ENCODE measurements around the gene TEDC2. TPM values are rescaled to one million over a fixed set of nuclear protein-coding genes. Genes with fewer than 3 reads are reported as not detected.

Gene TEDC2
- total and polyA plus RNA-seq, 9 of the 15 experiments (the other 6 are each of a cell fraction or from before 2014, with no cell fraction given): 0.75 to 57.0 (median 17.6) TPM

DNA sequence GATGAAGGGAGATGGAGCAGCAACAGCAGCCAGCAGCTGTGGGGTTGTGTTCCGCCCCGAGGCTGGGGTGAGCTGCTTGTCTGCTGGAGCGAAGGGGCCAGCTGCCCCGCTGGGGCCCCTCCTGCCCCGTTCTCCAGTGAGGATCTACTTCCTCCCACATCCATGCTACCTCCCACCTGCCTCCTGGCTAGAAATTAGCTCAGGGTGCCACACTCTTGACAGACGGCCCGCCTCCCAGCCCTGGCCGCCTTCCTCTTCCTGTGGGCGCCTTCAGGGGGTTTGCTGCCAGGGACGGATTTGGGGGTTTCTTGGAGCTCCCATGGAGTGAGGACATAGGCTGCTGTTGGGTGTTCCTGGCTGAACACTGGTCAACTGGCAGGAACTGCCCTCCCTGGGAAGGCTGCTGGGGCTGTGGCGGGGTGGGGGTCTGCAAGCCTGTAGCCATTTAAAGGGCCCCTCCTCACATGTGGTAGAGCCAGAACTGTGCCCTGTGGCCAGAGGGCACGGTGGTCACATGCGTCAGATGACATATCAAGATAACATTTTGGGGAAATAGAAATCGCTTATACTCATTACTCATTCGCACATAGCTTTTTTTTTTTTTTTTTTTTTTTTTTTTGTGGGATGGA is 28.1 kb downstream of the TEDC2 start:
- ChIA-PET CTCF (ENCODE audit: low intra/inter-chr PET ratio) (no interaction called here), POLR2A (interaction anchor here (0.5 to 2.4 kb wide), 4 partner anchors 8 to 119 kb away, joined by 3 to 8 read pairs (median 3); no protein-coding TSS in a partner anchor)
- intact Hi-C loops (cut with micrococcal nuclease): no loop called here
- in situ Hi-C loops (cut with MboI): no loop called here
- WGBS (ENCODE audit: insufficient coverage, low coverage, missing lambda C conversion rate): 84% methylated on average over 13 of the region's 15 CpGs
- H3K36me3 ChIP-seq (ENCODE audit: control insufficient read depth, insufficient read depth, low read length): peaks cover 32% of the 10 kb centered on the region; the same call in 2 of the 3 replicates
- H3K79me2 ChIP-seq (ENCODE audit: control insufficient read depth, insufficient read depth, low read length): peaks cover 61% of the 10 kb centered on the region
- ATAC-seq: no peak
- H3K27me3 ChIP-seq (ENCODE audit: control insufficient read depth in 2 of 2, insufficient read depth in 2 of 2, low read length in 2 of 2): no peaks in the 10 kb centered on the region
- peak overlapping the region in 1 of 2 experiments; percentile 72; a peak in 2 of 4 replicates for H3K9ac ChIP-seq (ENCODE audit: insufficient read depth in 1 of 2, low read depth in 2 of 2, low read length in 2 of 2)
- no peak overlapping the region for H3K27ac ChIP-seq (ENCODE audit: extremely low read depth, low read depth, low read length)
- H3K4me1 ChIP-seq (replicated peaks in 1 of 2; ENCODE audit: control insufficient read depth in 2 of 2, insufficient read depth in 2 of 2, low read length in 2 of 2): peaks cover 21 to 66% of the 10 kb centered on the region in 2 experiments
- BruUV-seq (replicated peaks): no TSS peak
- peaks cover 5% of the 10 kb centered on the region; the same call in 1 of the 2 replicates for H4K20me1 ChIP-seq (replicated peaks; ENCODE audit: control insufficient read depth, insufficient read depth, low read length)
- DNase-seq (ENCODE audit: extremely low read depth in 1 of 4, low spot score in 3 of 4): no peak
- H3K4me3 ChIP-seq: no peak overlapping the region
- no peak for TF ChIP-seq ESRRA (IDR thresholded peaks at IDR 0.05; ENCODE audit: borderline replicate concordance, low read depth)
- 0 out of 2 replicates have a peak, but pooled peaks have one; percentile 17 for TF ChIP-seq ZNF384 (IDR thresholded peaks at IDR 0.05; ENCODE audit: low read depth, low read length)
- no peak for TF ChIP-seq ZNF707 (CRISPR knock-in tag; conservative IDR thresholded peaks at IDR 0.05)
- TF ChIP-seq, protein P1, sequence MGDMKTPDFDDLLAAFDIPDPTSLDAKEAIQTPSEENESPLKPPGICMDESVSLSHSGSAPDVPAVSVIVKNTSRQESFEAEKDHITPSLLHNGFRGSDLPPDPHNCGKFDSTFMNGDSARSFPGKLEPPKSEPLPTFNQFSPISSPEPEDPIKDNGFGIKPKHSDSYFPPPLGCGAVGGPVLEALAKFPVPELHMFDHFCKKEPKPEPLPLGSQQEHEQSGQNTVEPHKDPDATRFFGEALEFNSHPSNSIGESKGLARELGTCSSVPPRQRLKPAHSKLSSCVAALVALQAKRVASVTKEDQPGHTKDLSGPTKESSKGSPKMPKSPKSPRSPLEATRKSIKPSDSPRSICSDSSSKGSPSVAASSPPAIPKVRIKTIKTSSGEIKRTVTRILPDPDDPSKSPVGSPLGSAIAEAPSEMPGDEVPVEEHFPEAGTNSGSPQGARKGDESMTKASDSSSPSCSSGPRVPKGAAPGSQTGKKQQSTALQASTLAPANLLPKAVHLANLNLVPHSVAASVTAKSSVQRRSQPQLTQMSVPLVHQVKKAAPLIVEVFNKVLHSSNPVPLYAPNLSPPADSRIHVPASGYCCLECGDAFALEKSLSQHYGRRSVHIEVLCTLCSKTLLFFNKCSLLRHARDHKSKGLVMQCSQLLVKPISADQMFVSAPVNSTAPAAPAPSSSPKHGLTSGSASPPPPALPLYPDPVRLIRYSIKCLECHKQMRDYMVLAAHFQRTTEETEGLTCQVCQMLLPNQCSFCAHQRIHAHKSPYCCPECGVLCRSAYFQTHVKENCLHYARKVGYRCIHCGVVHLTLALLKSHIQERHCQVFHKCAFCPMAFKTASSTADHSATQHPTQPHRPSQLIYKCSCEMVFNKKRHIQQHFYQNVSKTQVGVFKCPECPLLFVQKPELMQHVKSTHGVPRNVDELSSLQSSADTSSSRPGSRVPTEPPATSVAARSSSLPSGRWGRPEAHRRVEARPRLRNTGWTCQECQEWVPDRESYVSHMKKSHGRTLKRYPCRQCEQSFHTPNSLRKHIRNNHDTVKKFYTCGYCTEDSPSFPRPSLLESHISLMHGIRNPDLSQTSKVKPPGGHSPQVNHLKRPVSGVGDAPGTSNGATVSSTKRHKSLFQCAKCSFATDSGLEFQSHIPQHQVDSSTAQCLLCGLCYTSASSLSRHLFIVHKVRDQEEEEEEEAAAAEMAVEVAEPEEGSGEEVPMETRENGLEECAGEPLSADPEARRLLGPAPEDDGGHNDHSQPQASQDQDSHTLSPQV (IDR thresholded peaks at IDR 0.05): no peak
- H3K9me1 ChIP-seq (ENCODE audit: control insufficient read depth, insufficient read depth, low read length): no peaks in the 10 kb centered on the region
- H3K9me3 ChIP-seq (replicated peaks; ENCODE audit: control insufficient read depth, insufficient read depth, low read depth, low read length): no peaks in the 10 kb centered on the region
- no peak overlapping the region for H3K4me2 ChIP-seq (ENCODE audit: insufficient read depth, low read length)
- no peak for FAIRE-seq
- no peak overlapping the region for H2AFZ ChIP-seq (ENCODE audit: low read depth, low read length)

Measured in K562 (cell line).